Fibroblast of upper back skin (primary cell): ENCODE measurements around the gene KAT14.
"Not testable (repeated sequence)": the region's sequence is repeated elsewhere in the genome, so short reads cannot be mapped to it uniquely, and the experiment has no call there.

Experiments used
- DNase-seq: peaks from one replicate; pipeline ENCODE4 v3.0.0-alpha.2; 2013

Gene KAT14

GRCh38 chr20:18156045-18156444 is 18.4 kb downstream of the KAT14 start:
- DNase-seq: no peak

- no peak for DNase-seq
These were observed 26.7 kb downstream of the KAT14 start for GRCh38 chr20:18164356-18164755.

GRCh38 chr20:18165553-18165952 is 27.9 kb downstream of the KAT14 start:
- no peak for DNase-seq

GRCh38 chr20:18166241-18166881 is 28.7 kb downstream of the KAT14 start:
- DNase-seq: no peak

GRCh38 chr20:18166950-18167349 is 29.3 kb downstream of the KAT14 start:
- no peak for DNase-seq

GRCh38 chr20:18172379-18172778 is 34.7 kb downstream of the KAT14 start:
- DNase-seq: no peak

- no peak for DNase-seq
These were observed 37.4 kb downstream of the KAT14 start for GRCh38 chr20:18174906-18175683.

- no peak for DNase-seq
These were observed 38.7 kb downstream of the KAT14 start for GRCh38 chr20:18176318-18176785.

GRCh38 chr20:18180366-18180765 is 42.7 kb downstream of the KAT14 start:
- DNase-seq: not testable (repeated sequence)

GRCh38 chr20:18180815-18181214 is 43.2 kb downstream of the KAT14 start:
- no peak for DNase-seq

- no peak for DNase-seq
These were observed 49.4 kb downstream of the KAT14 start for GRCh38 chr20:18187020-18187419.

- peak; percentile 24 for DNase-seq
These were observed 50.8 kb downstream of the KAT14 start for GRCh38 chr20:18188434-18188833.

- DNase-seq: no peak
These were observed 52.9 kb downstream of the KAT14 start for GRCh38 chr20:18190338-18191233.

GRCh38 chr20:18191306-18191705 is 53.6 kb downstream of the KAT14 start:
- DNase-seq: no peak

- not testable (repeated sequence) for DNase-seq
These were observed 56.8 kb downstream of the KAT14 start for GRCh38 chr20:18194461-18194860.

GRCh38 chr20:18195931-18196330 is 58.3 kb downstream of the KAT14 start:
- DNase-seq: no peak

GRCh38 chr20:18197382-18198070 is 59.9 kb downstream of the KAT14 start:
- no peak for DNase-seq

- DNase-seq: no peak
These were observed 65.3 kb downstream of the KAT14 start for GRCh38 chr20:18202966-18203365.

- DNase-seq: not testable (repeated sequence)
These were observed 66.0 kb downstream of the KAT14 start for GRCh38 chr20:18203700-18204099.

GRCh38 chr20:18213002-18213401 is 75.3 kb downstream of the KAT14 start:
- DNase-seq: no peak

- DNase-seq: no peak
These were observed 77.9 kb downstream of the KAT14 start for GRCh38 chr20:18215566-18215965.

- no peak for DNase-seq
These were observed 80.6 kb downstream of the KAT14 start for GRCh38 chr20:18218280-18218679.

GRCh38 chr20:18223409-18223808 is 85.7 kb downstream of the KAT14 start:
- DNase-seq: no peak
